K562 (cell line): ENCODE data around the gene C22orf39. TPM values are rescaled to one million over a fixed set of nuclear protein-coding genes. Genes with fewer than 3 reads are reported as not detected.

ENCODE experiments used
- CBX2 ChIP-seq: fragments of 200-600 bp; sonication (generic); IDR thresholded peaks from one replicate; pipeline ENCODE4 v1.6.1; 2012; ENCODE audit warnings: mild to moderate bottlenecking, low read length, inconsistent platforms; ENCODE audit not compliant: insufficient read depth, poor library complexity, severe bottlenecking
- CREBBP ChIP-seq: IDR thresholded peaks from one replicate; pipeline ENCODE4 v1.6.1; 2012; ENCODE audit warnings: low read depth, mild to moderate bottlenecking, control low read depth, inconsistent platforms, low read length
- CXXC5 ChIP-seq: fragments of 250-450 bp; sonication (Bioruptor Pico); IDR thresholded peaks from 2 replicates; pipeline ENCODE4 v1.8.0; 2022; ENCODE audit warnings: inconsistent platforms, mild to moderate bottlenecking, moderate library complexity
- ELF1 ChIP-seq: fragments of 200-800 bp; sonication (Bioruptor generic); IDR thresholded peaks from 2 replicates; pipeline ENCODE4 v1.6.1; 2016; ENCODE audit warnings: missing genetic modification characterization, missing compliant biosample characterization
- FOXA1 ChIP-seq: fragments of 450-650 bp; IDR thresholded peaks from 2 replicates; pipeline ENCODE4 v1.6.1; 2016; ENCODE audit warnings: mild to moderate bottlenecking, borderline replicate concordance
- FOXM1 ChIP-seq, 2 experiments: fragments of 450-650 bp in 1 of 2; sonication (generic) in 1 of 2; formaldehyde crosslinking in 1 of 2; IDR thresholded peaks; 2 replicates each; pipeline versions ENCODE4 v1.6.1 to v1.9.0; 2017 to 2022; ENCODE audit warnings: low read depth in 2 of 2, mild to moderate bottlenecking in 2 of 2, missing genetic modification reagents in 1 of 2, moderate library complexity in 1 of 2
- HEY1 ChIP-seq: fragments of 250-450 bp; sonication (Bioruptor Pico); IDR thresholded peaks from 2 replicates; pipeline ENCODE4 v1.5.0; 2020; ENCODE audit warnings: mild to moderate bottlenecking, moderate library complexity, borderline replicate concordance
- KAT8 ChIP-seq: fragments of 450-650 bp; IDR thresholded peaks from 2 replicates; pipeline ENCODE4 v1.6.1; 2016; ENCODE audit warnings: low read depth, mild to moderate bottlenecking
- LEF1 ChIP-seq: fragments of 450-650 bp; IDR thresholded peaks from 2 replicates; pipeline ENCODE4 v1.6.1; 2016; ENCODE audit warnings: mild to moderate bottlenecking
- PCBP1 ChIP-seq: fragments of 200-400 bp; formaldehyde crosslinking; IDR thresholded peaks from 2 replicates; pipeline ENCODE4 v1.6.1; 2018; ENCODE audit warnings: mild to moderate bottlenecking, low read depth, low read length; ENCODE audit not compliant: poor library complexity, severe bottlenecking
- SMARCC2 ChIP-seq: fragments of 450-650 bp; IDR thresholded peaks from 2 replicates; pipeline ENCODE4 v1.6.1; 2017; ENCODE audit warnings: antibody characterized with exemption, moderate library complexity, mild to moderate bottlenecking, low read depth
- STAT5A ChIP-seq: IDR thresholded peaks from 2 replicates; pipeline ENCODE4 v1.6.1; 2012; ENCODE audit warnings: low read length, inconsistent platforms, borderline replicate concordance
- TCF3 ChIP-seq: sonication (generic); formaldehyde crosslinking; IDR thresholded peaks from 2 replicates; pipeline ENCODE4 v1.4.0; 2020; ENCODE audit warnings: mild to moderate bottlenecking, missing genetic modification reagents
- XRCC3 ChIP-seq: fragments of 450-650 bp; IDR thresholded peaks from 2 replicates; pipeline ENCODE4 v1.6.1; 2017; ENCODE audit warnings: mild to moderate bottlenecking, moderate library complexity
- ZNF124 ChIP-seq: sonication (generic); formaldehyde crosslinking; IDR thresholded peaks from 2 replicates; pipeline ENCODE4 v1.8.1; 2022; ENCODE audit warnings: missing genetic modification reagents
- ZNF165 ChIP-seq: fragments of 250-450 bp; sonication (Bioruptor Pico); IDR thresholded peaks from 2 replicates; pipeline ENCODE4 v1.4.0; 2020; ENCODE audit warnings: borderline replicate concordance
- ZNF696 ChIP-seq: fragments of 250-450 bp; sonication (Bioruptor Pico); conservative IDR thresholded peaks from 2 replicates; pipeline ENCODE4 v1.4.0; 2020; ENCODE audit warnings: mild to moderate bottlenecking, moderate library complexity
- ZNF780A ChIP-seq: fragments of 250-450 bp; sonication (Bioruptor Pico); IDR thresholded peaks from 2 replicates; pipeline ENCODE4 v1.5.0; 2021; ENCODE audit warnings: mild to moderate bottlenecking
- polyA plus RNA-seq, 8 experiments: library from polyadenylated mRNA; depleted of rRNA in 4 of 8; stranded (reverse) in 5 of 8; unstranded in 3 of 8; fragments of >200 nt; fragmentation: Nextera tagmentation in 2 of 8; fragmentation: Illumina TruSeq in 1 of 8; extraction: Ambion mirVana in 2 of 8; extraction: Trizol in 1 of 8; gene quantifications; 2 replicates each; pipeline versions ENCODE4 v1.2.1 to v1.2.3, GENCODE V29; 2011 to 2014; ENCODE audit warnings: inconsistent platforms in 1 of 8, missing spikeins in 1 of 8
- total RNA-seq, 7 experiments: library from RNA; depleted of rRNA in 6 of 7; stranded (reverse); fragments of >200 nt in 6 of 7; fragmentation: Illumina TruSeq in 2 of 7; extraction: Trizol in 2 of 7; gene quantifications; 2 replicates each; pipeline versions ENCODE4 v1.2.1 to v1.2.3, GENCODE V29; 2011 to 2021; ENCODE audit warnings: low replicate concordance in 1 of 7
- TF ChIP-seq, protein P1 (sequence below): sonication (generic); formaldehyde crosslinking; IDR thresholded peaks from 2 replicates; pipeline ENCODE4 v1.4.0; 2020; ENCODE audit warnings: mild to moderate bottlenecking, missing genetic modification reagents
- TF ChIP-seq, protein P2 (sequence below): sonication (generic); formaldehyde crosslinking; IDR thresholded peaks from 2 replicates; pipeline ENCODE4 v1.8.1; 2022; ENCODE audit warnings: missing genetic modification reagents
- TF ChIP-seq, protein P3 (sequence below): fragments of 200-400 bp; formaldehyde crosslinking; IDR thresholded peaks from 2 replicates; pipeline ENCODE4 v1.6.1; 2017; ENCODE audit warnings: mild to moderate bottlenecking, low read depth, low read length, moderate library complexity
- TF ChIP-seq, protein P4 (sequence below): fragments of 150-350 bp; conservative IDR thresholded peaks from 2 replicates; pipeline ENCODE4 v1.6.1; 2014; ENCODE audit warnings: low read length

The C22orf39 gene
- total and polyA plus RNA-seq, 9 of the 15 experiments (the other 6 are each of a cell fraction or from before 2014, with no cell fraction given): 20.4 to 139 (median 66.8) TPM

DNA sequence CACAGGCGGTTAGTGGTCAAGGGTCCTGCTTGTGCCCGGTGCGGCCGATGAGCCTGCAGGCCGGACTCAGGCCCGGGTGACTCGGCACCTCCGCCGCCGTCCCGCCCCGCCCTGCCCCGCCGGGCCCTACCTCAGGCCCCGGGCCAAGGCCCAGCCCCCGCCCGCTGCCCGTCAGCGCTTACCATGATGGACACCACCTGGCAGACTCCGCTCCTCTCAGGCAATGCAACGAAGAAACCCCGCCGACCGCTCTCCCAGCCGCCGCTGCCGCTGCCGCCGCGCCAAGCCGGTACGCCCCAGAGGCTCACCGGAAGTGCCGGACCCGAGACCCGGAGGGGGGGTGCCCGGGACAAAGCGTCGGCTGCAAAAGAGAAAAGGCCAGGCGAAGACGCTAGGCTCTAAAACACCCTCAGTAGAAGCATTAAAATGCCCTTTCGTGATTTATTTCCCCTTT, 31.4 kb upstream of the C22orf39 start, which contains the start of gene UFD1 (continued):
- no peak for TF ChIP-seq ZNF780A (CRISPR knock-in tag)
- TF ChIP-seq, protein P1, sequence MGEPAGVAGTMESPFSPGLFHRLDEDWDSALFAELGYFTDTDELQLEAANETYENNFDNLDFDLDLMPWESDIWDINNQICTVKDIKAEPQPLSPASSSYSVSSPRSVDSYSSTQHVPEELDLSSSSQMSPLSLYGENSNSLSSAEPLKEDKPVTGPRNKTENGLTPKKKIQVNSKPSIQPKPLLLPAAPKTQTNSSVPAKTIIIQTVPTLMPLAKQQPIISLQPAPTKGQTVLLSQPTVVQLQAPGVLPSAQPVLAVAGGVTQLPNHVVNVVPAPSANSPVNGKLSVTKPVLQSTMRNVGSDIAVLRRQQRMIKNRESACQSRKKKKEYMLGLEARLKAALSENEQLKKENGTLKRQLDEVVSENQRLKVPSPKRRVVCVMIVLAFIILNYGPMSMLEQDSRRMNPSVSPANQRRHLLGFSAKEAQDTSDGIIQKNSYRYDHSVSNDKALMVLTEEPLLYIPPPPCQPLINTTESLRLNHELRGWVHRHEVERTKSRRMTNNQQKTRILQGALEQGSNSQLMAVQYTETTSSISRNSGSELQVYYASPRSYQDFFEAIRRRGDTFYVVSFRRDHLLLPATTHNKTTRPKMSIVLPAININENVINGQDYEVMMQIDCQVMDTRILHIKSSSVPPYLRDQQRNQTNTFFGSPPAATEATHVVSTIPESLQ (CRISPR knock-in tag): no peak
- TF ChIP-seq KAT8: no peak
- 0 out of 2 replicates have a peak, but pooled peaks have one; percentile 99 for TF ChIP-seq CXXC5 (CRISPR knock-in tag)
- TF ChIP-seq, protein P2, sequence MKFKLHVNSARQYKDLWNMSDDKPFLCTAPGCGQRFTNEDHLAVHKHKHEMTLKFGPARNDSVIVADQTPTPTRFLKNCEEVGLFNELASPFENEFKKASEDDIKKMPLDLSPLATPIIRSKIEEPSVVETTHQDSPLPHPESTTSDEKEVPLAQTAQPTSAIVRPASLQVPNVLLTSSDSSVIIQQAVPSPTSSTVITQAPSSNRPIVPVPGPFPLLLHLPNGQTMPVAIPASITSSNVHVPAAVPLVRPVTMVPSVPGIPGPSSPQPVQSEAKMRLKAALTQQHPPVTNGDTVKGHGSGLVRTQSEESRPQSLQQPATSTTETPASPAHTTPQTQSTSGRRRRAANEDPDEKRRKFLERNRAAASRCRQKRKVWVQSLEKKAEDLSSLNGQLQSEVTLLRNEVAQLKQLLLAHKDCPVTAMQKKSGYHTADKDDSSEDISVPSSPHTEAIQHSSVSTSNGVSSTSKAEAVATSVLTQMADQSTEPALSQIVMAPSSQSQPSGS (CRISPR knock-in tag): no peak
- TF ChIP-seq ELF1: no peak
- TF ChIP-seq, protein P3, sequence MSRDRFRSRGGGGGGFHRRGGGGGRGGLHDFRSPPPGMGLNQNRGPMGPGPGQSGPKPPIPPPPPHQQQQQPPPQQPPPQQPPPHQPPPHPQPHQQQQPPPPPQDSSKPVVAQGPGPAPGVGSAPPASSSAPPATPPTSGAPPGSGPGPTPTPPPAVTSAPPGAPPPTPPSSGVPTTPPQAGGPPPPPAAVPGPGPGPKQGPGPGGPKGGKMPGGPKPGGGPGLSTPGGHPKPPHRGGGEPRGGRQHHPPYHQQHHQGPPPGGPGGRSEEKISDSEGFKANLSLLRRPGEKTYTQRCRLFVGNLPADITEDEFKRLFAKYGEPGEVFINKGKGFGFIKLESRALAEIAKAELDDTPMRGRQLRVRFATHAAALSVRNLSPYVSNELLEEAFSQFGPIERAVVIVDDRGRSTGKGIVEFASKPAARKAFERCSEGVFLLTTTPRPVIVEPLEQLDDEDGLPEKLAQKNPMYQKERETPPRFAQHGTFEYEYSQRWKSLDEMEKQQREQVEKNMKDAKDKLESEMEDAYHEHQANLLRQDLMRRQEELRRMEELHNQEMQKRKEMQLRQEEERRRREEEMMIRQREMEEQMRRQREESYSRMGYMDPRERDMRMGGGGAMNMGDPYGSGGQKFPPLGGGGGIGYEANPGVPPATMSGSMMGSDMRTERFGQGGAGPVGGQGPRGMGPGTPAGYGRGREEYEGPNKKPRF: no peak
- no peak for TF ChIP-seq ZNF696 (CRISPR knock-in tag)
- no peak for TF ChIP-seq FOXM1 (IDR thresholded peaks at IDR 0.05; ENCODE audit: low read depth)
- TF ChIP-seq FOXM1 (CRISPR knock-in tag; IDR thresholded peaks at IDR 0.05; ENCODE audit: low read depth): no peak
- TF ChIP-seq TCF3 (CRISPR knock-in tag): no peak
- no peak for TF ChIP-seq LEF1
- TF ChIP-seq CREBBP: no peak
- TF ChIP-seq, protein P4, sequence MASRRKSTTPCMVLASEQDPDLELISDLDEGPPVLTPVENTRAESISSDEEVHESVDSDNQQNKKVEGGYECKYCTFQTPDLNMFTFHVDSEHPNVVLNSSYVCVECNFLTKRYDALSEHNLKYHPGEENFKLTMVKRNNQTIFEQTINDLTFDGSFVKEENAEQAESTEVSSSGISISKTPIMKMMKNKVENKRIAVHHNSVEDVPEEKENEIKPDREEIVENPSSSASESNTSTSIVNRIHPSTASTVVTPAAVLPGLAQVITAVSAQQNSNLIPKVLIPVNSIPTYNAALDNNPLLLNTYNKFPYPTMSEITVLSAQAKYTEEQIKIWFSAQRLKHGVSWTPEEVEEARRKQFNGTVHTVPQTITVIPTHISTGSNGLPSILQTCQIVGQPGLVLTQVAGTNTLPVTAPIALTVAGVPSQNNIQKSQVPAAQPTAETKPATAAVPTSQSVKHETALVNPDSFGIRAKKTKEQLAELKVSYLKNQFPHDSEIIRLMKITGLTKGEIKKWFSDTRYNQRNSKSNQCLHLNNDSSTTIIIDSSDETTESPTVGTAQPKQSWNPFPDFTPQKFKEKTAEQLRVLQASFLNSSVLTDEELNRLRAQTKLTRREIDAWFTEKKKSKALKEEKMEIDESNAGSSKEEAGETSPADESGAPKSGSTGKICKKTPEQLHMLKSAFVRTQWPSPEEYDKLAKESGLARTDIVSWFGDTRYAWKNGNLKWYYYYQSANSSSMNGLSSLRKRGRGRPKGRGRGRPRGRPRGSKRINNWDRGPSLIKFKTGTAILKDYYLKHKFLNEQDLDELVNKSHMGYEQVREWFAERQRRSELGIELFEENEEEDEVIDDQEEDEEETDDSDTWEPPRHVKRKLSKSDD: no peak
- TF ChIP-seq HEY1 (CRISPR knock-in tag): no peak; the same call in 1 of the 2 replicates
- no peak for TF ChIP-seq ZNF165 (CRISPR knock-in tag)
- no peak for TF ChIP-seq CBX2
- no peak for TF ChIP-seq SMARCC2
- TF ChIP-seq FOXA1: no peak
- TF ChIP-seq STAT5A: no peak
- no peak for TF ChIP-seq ZNF124 (CRISPR knock-in tag)
- TF ChIP-seq XRCC3: no peak
- TF ChIP-seq PCBP1: peak; percentile 100
